Activated naive CD8-positive, alpha-beta T cell treated with anti-CD3 and anti-CD28 coated beads, Interleukin-2, amount 50 U/mL, for 24 hours (primary cell): ENCODE data around the gene FCER2.
"Not testable (repeated sequence)": the region's sequence is repeated elsewhere in the genome, so short reads cannot be mapped to it uniquely, and the experiment has no call there.

Source experiments
- ATAC-seq: fragments of 150-1000 bp; cut with Tn5 transposase; one replicate; pipeline ENCODE4 v1.10.0; 2021
- DNase-seq: peaks from one replicate; pipeline ENCODE4 v3.0.0; 2021
- H3K27ac Mint-ChIP-seq: one replicate; pipeline ENCODE4 v1.8.0; 2021; ENCODE audit warnings: mild to moderate bottlenecking, mixed read lengths
- H3K27me3 Mint-ChIP-seq: one replicate; pipeline ENCODE4 v1.8.0; 2021; ENCODE audit warnings: mixed read lengths
- H3K36me3 Mint-ChIP-seq: one replicate; pipeline ENCODE4 v1.8.0; 2021; ENCODE audit warnings: low read depth, mixed read lengths
- H3K4me1 Mint-ChIP-seq: one replicate; pipeline ENCODE4 v1.8.0; 2021; ENCODE audit warnings: mixed read lengths
- H3K4me3 Mint-ChIP-seq: one replicate; pipeline ENCODE4 v1.8.0; 2021; ENCODE audit warnings: mild to moderate bottlenecking, moderate library complexity, mixed read lengths
- H3K9me3 Mint-ChIP-seq: one replicate; pipeline ENCODE4 v1.8.0; 2021; ENCODE audit warnings: mixed read lengths

FCER2 gene

GRCh38 chr19:7645163-7645562, 56.8 kb downstream of the FCER2 start:
- H3K4me3 Mint-ChIP-seq, result no peak overlapping the region
- peaks cover 4% of the 10 kb centered on the region for H3K36me3 Mint-ChIP-seq
- H3K27me3 Mint-ChIP-seq, result no peaks in the 10 kb centered on the region
- ATAC-seq (no peak), DNase-seq (no peak)
- H3K9me3 Mint-ChIP-seq, result no peaks in the 10 kb centered on the region
- no peak overlapping the region for H3K27ac Mint-ChIP-seq
- H3K4me1 Mint-ChIP-seq, result peaks cover 4% of the 10 kb centered on the region

- Mint-ChIP-seq H3K36me3 (peaks cover 8% of the 10 kb centered on the region), H3K4me1 (peaks cover 11% of the 10 kb centered on the region), H3K9me3 (no peaks in the 10 kb centered on the region), H3K27me3 (no peaks in the 10 kb centered on the region), H3K27ac (no peak overlapping the region), H3K4me3 (no peak overlapping the region)
- ATAC-seq (no peak), DNase-seq (no peak)
These were observed 57.4 kb downstream of the FCER2 start for GRCh38 chr19:7644550-7644877.

- H3K27ac Mint-ChIP-seq, H3K9me3 Mint-ChIP-seq, H3K4me3 Mint-ChIP-seq, ATAC-seq, H3K27me3 Mint-ChIP-seq, H3K36me3 Mint-ChIP-seq: not testable (repeated sequence)
- DNase-seq, result peak; percentile 34
- peaks cover 13% of the 10 kb centered on the region for H3K4me1 Mint-ChIP-seq
These were observed 58.0 kb downstream of the FCER2 start for GRCh38 chr19:7643629-7644549.

GRCh38 chr19:7643031-7643415, 58.9 kb downstream of the FCER2 start:
- DNase-seq (no peak), ATAC-seq (no peak)
- H3K4me1 Mint-ChIP-seq, result peaks cover 17% of the 10 kb centered on the region
- H3K27me3 Mint-ChIP-seq, result no peaks in the 10 kb centered on the region
- peaks cover 8% of the 10 kb centered on the region for H3K36me3 Mint-ChIP-seq
- H3K27ac Mint-ChIP-seq, result no peak overlapping the region
- no peak overlapping the region for H3K4me3 Mint-ChIP-seq
- no peaks in the 10 kb centered on the region for H3K9me3 Mint-ChIP-seq

GRCh38 chr19:7642295-7643030, 59.5 kb downstream of the FCER2 start:
- H3K4me3 Mint-ChIP-seq, result no peak overlapping the region
- peaks cover 8% of the 10 kb centered on the region for H3K36me3 Mint-ChIP-seq
- no peak for DNase-seq
- H3K27me3 Mint-ChIP-seq, result no peaks in the 10 kb centered on the region
- H3K4me1 Mint-ChIP-seq, result peaks cover 21% of the 10 kb centered on the region
- no peak overlapping the region for H3K27ac Mint-ChIP-seq
- no peak for ATAC-seq
- H3K9me3 Mint-ChIP-seq, result no peaks in the 10 kb centered on the region

- H3K36me3 Mint-ChIP-seq, result peaks cover 8% of the 10 kb centered on the region
- H3K27me3 Mint-ChIP-seq, result no peaks in the 10 kb centered on the region
- no peak overlapping the region for H3K27ac Mint-ChIP-seq
- ATAC-seq, result no peak
- peaks cover 24% of the 10 kb centered on the region for H3K4me1 Mint-ChIP-seq
- no peak overlapping the region for H3K4me3 Mint-ChIP-seq
- H3K9me3 Mint-ChIP-seq, result no peaks in the 10 kb centered on the region
- DNase-seq, result no peak
These were observed 60.3 kb downstream of the FCER2 start for GRCh38 chr19:7641290-7642276.

GRCh38 chr19:7640803-7641202, 61.1 kb downstream of the FCER2 start:
- Mint-ChIP-seq H3K9me3 (no peaks in the 10 kb centered on the region), H3K4me1 (peaks cover 28% of the 10 kb centered on the region), H3K27me3 (no peaks in the 10 kb centered on the region), H3K36me3 (peaks cover 8% of the 10 kb centered on the region), H3K27ac (no peak overlapping the region), H3K4me3 (no peak overlapping the region)
- DNase-seq, result no peak
- no peak for ATAC-seq

- DNase-seq (no peak), ATAC-seq (no peak)
- Mint-ChIP-seq H3K9me3 (no peaks in the 10 kb centered on the region), H3K27ac (no peak overlapping the region), H3K4me3 (no peak overlapping the region), H3K27me3 (no peaks in the 10 kb centered on the region), H3K4me1 (peaks cover 28% of the 10 kb centered on the region), H3K36me3 (peaks cover 8% of the 10 kb centered on the region)
These were observed 62.0 kb downstream of the FCER2 start for GRCh38 chr19:7639863-7640348.

- H3K36me3 Mint-ChIP-seq, result peaks cover 8% of the 10 kb centered on the region
- no peaks in the 10 kb centered on the region for H3K27me3 Mint-ChIP-seq
- H3K9me3 Mint-ChIP-seq, result no peaks in the 10 kb centered on the region
- H3K4me1 Mint-ChIP-seq, result peaks cover 28% of the 10 kb centered on the region
- ATAC-seq (no peak), DNase-seq (no peak)
- H3K4me3 Mint-ChIP-seq, result peak overlapping the region; percentile 26
- no peak overlapping the region for H3K27ac Mint-ChIP-seq
These were observed 63.0 kb downstream of the FCER2 start for GRCh38 chr19:7638802-7639465.
